Thyroid gland (tissue), 4 donors: ENCODE data around the gene PELI2. TPM values are rescaled to one million over a fixed set of nuclear protein-coding genes. Genes with fewer than 3 reads are reported as not detected.

Experiments used
- DNase-seq, 2 donors: peaks; one replicate each; pipeline ENCODE4 v3.0.0-alpha.2; 2019
- H3K27ac ChIP-seq, 3 donors: fragments of 200-600 bp; sonication (generic); 1 replicate in 2 of 3; 2 replicates in 1 of 3; pipeline ENCODE4 v1.5.1; 2016 to 2019; ENCODE audit warnings: mild to moderate bottlenecking in 1 of 3, moderate library complexity in 1 of 3
- H3K27me3 ChIP-seq: fragments of 200-600 bp; sonication (generic); one replicate; pipeline ENCODE4 v1.5.1; 2019
- H3K36me3 ChIP-seq, 2 donors: fragments of 200-600 bp; sonication (generic); one replicate each; pipeline ENCODE4 v1.5.1; 2016 to 2019
- H3K4me1 ChIP-seq, 2 donors: fragments of 200-600 bp; sonication (generic); one replicate each; pipeline ENCODE4 v1.5.1; 2017 to 2019
- H3K4me3 ChIP-seq, 3 donors: fragments of 200-600 bp; sonication (generic); replicated peaks in 1 of 3; 1 replicate in 2 of 3; 2 replicates in 1 of 3; pipeline ENCODE4 v1.5.1; 2016; ENCODE audit warnings: mild to moderate bottlenecking in 1 of 3
- H3K9me3 ChIP-seq: fragments of 200-600 bp; sonication (generic); one replicate; pipeline ENCODE4 v1.5.1; 2017
- POLR2A ChIP-seq, 2 donors: fragments of 450-650 bp; IDR thresholded peaks; one replicate each; pipeline ENCODE4 v1.6.1; 2017; ENCODE audit warnings: antibody characterized with exemption in 2 of 2, mild to moderate bottlenecking in 2 of 2, moderate library complexity in 1 of 2
- WGBS, 2 donors: methylation state at CpG; one replicate each; pipeline ENCODE4 v1.1.5; 2017; 5-methylcytosine and 5-hydroxymethylcytosine counted together
- intact Hi-C: fragments of 100-400 bp; cut with DNase I; formaldehyde crosslinking; loops from one replicate; pipeline ENCODE4 v1.15.1; 2023
- total RNA-seq, 4 donors: library from RNA; depleted of rRNA; stranded (reverse); fragments of >200 nt; gene quantifications; one replicate each; pipeline ENCODE4 v1.2.3, GENCODE V29; 2016
- TF ChIP-seq, protein P1 (sequence below), 6 experiments: fragments of 200-600 bp in 3 of 6; fragments of 450-650 bp in 3 of 6; sonication (generic) in 3 of 6; IDR thresholded peaks; one replicate each; pipeline ENCODE4 v1.5.1; 2016 to 2019; ENCODE audit warnings: antibody characterized with exemption in 6 of 6, mild to moderate bottlenecking in 2 of 6, inconsistent platforms in 1 of 6, moderate library complexity in 1 of 6

PELI2 gene
- total RNA-seq, 4 donors from 2014 or later, result 10.8 to 17.6 (median 13.6) TPM

DNA sequence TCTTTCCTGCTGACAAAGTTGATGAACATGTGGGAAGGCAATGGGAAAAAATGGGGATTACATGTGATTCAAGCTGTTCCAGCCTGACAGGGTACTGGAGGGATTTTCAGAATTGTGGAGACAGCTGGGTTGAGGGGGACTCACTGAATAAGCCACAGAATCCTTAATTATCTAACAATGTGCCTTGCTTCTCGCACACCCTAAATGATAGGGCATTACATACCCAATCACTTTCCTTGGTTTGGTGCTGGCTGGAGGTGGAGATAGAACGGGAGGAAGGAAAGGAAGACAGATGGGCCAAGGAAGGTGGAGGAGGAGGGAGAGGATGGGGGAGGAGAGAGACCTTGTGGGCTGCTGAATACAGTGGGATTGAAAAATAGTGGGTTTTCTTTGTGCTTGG is 20.7 kb downstream of the PELI2 start:
- Histone ChIP-seq H3K27ac (no peak overlapping the region), H3K36me3 (no peaks in the 10 kb centered on the region), H3K27me3 (no peaks in the 10 kb centered on the region), H3K4me3 (no peak overlapping the region), H3K4me1 (peaks cover 29 to 39% of the 10 kb centered on the region in 2 donors), H3K9me3 (no peaks in the 10 kb centered on the region)
- DNase-seq, result no peak
- 79 to 92% methylated on average over 2 of the region's 2 CpGs for WGBS, 2 donors
- TF ChIP-seq POLR2A (IDR thresholded peaks at IDR 0.05), result no peak
- TF ChIP-seq, protein P1, sequence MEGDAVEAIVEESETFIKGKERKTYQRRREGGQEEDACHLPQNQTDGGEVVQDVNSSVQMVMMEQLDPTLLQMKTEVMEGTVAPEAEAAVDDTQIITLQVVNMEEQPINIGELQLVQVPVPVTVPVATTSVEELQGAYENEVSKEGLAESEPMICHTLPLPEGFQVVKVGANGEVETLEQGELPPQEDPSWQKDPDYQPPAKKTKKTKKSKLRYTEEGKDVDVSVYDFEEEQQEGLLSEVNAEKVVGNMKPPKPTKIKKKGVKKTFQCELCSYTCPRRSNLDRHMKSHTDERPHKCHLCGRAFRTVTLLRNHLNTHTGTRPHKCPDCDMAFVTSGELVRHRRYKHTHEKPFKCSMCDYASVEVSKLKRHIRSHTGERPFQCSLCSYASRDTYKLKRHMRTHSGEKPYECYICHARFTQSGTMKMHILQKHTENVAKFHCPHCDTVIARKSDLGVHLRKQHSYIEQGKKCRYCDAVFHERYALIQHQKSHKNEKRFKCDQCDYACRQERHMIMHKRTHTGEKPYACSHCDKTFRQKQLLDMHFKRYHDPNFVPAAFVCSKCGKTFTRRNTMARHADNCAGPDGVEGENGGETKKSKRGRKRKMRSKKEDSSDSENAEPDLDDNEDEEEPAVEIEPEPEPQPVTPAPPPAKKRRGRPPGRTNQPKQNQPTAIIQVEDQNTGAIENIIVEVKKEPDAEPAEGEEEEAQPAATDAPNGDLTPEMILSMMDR (IDR thresholded peaks at IDR 0.05), result no peak
- intact Hi-C loops, result no loop called here

DNA sequence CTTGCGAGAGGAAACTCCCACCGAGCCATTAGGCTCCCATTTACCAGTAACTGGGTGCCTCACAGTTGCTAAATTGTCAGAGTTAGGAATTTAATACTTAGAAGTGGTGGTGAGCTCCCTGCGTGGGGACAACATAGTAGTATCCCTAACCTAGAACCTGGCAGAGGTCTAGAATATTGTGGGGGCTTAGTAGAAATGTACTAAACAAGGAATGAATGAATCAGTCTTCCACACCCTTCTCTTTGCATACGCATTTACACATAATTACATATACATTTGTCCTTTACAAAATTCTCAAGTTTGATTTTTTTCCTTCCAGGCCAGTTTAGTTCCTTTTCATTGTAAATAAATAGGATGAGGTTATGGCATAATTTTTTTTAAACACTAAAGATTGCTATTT is 24.1 kb downstream of the PELI2 start:
- no peak overlapping the region for H3K27ac ChIP-seq
- DNase-seq, result no peak
- TF ChIP-seq, protein P1 (IDR thresholded peaks at IDR 0.05), result no peak
- TF ChIP-seq POLR2A (IDR thresholded peaks at IDR 0.05), result no peak
- no peak overlapping the region for H3K4me3 ChIP-seq
- peaks cover 2 to 8% of the 10 kb centered on the region in 2 donors for H3K4me1 ChIP-seq
- intact Hi-C loops, result no loop called here
- no peaks in the 10 kb centered on the region for H3K9me3 ChIP-seq
- 97 to 98% methylated on average over 4 of the region's 4 CpGs for WGBS, 2 donors
- H3K36me3 ChIP-seq, result no peaks in the 10 kb centered on the region
- H3K27me3 ChIP-seq, result no peaks in the 10 kb centered on the region

DNA sequence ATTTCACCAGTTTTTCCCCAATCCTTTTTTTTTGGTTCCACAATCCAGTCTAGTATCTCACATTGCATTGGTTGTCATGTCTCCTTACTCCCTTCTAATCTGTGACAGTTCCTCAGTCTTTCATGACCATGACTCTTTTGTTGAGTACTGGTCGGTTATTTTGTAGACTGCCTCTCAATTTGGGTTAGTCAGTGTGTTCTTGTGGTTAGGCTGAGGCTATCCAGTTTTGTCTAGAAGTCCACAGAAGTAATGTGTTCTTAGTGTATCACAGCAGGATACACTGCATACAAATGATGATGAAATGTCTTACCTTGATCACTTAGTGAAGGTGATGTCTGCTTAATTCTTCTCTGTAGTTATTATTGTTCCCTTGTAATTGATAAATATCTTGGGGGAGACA is 24.8 kb downstream of the PELI2 start:
- intact Hi-C loops, result no loop called here
- TF ChIP-seq POLR2A (IDR thresholded peaks at IDR 0.05), result no peak
- TF ChIP-seq, protein P1 (IDR thresholded peaks at IDR 0.05), result no peak
- DNase-seq, result no peak
- Histone ChIP-seq H3K4me1 (peaks cover 0 to 1% of the 10 kb centered on the region in 2 donors), H3K27me3 (no peaks in the 10 kb centered on the region), H3K36me3 (no peaks in the 10 kb centered on the region), H3K4me3 (no peak overlapping the region), H3K27ac (no peak overlapping the region), H3K9me3 (no peaks in the 10 kb centered on the region)
- WGBS, 2 donors, result 96 to 97% methylated on average over 1 of the region's 1 CpG

DNA sequence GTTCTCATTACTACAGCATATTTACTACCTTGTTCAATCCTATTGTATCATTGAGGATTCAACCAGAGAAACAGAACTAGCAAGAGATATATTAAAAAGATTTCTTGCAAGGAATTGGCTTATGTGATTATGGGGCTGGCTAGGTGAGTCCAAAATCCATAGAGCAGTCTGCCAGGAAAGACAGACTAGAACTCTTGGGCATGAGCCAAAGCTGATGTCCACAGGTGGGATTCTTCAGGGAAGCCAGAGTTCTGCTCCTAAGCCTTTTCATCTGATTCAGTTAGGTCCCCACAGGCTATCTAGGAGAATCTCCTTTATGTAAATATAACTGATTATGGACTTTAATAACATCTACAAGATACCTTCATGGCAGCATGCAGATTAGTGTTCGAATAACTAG is 26.0 kb downstream of the PELI2 start:
- H3K9me3 ChIP-seq, result no peaks in the 10 kb centered on the region
- TF ChIP-seq, protein P1 (IDR thresholded peaks at IDR 0.05), result no peak
- TF ChIP-seq POLR2A (IDR thresholded peaks at IDR 0.05), result no peak
- no peaks in the 10 kb centered on the region for H3K27me3 ChIP-seq
- no peak overlapping the region for H3K27ac ChIP-seq
- DNase-seq, result no peak
- no peak overlapping the region for H3K4me3 ChIP-seq
- H3K4me1 ChIP-seq, result no peaks in the 10 kb centered on the region
- H3K36me3 ChIP-seq, result no peaks in the 10 kb centered on the region
- intact Hi-C loops, result no loop called here
- 93 to 100% methylated on average over 1 of the region's 1 CpG for WGBS, 2 donors

DNA sequence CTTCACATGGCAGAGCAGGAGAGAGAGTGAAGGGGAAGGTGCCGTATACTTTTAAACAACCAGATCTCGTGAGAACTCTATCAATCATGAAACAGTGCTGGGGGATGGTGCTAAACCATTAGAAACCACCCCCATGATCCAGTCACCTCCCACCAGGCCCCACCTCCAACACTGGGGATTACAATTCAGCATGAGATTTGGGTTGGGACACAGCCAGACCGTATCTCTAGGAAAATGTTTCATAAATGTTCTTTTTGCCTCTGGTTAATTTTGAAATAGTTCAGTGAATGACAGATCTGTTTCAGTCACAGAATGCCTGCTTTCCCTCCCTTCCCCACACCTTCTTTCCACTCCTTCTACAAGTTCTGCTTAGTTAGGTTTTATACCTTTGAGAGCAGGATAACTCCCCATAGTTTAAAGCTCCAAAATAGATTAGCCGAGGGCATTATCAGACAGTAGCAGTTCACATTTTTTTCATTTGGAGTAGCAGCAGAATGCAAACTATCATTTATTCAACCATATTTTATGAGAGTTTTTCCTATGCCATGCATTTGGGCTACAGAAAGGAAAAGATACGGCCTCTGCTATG is 27.1 kb downstream of the PELI2 start:
- Histone ChIP-seq H3K27me3 (no peaks in the 10 kb centered on the region), H3K9me3 (no peaks in the 10 kb centered on the region), H3K4me1 (no peaks in the 10 kb centered on the region), H3K4me3 (no peak overlapping the region), H3K36me3 (no peaks in the 10 kb centered on the region), H3K27ac (no peak overlapping the region)
- intact Hi-C loops, result no loop called here
- TF ChIP-seq POLR2A (IDR thresholded peaks at IDR 0.05), result no peak
- TF ChIP-seq, protein P1 (IDR thresholded peaks at IDR 0.05), result no peak
- DNase-seq, result no peak
- 80 to 87% methylated on average over 5 of the region's 5 CpGs for WGBS, 2 donors
